SH-SY5Y (cell line): ENCODE results near the gene ESRRB.

Experiments used
- GATA2 ChIP-seq: IDR thresholded peaks from 2 replicates; pipeline ENCODE4 v1.6.1; 2011; ENCODE audit warnings: mild to moderate bottlenecking, low read depth, low read length
- GATA3 ChIP-seq: IDR thresholded peaks from 2 replicates; pipeline ENCODE4 v1.6.1; 2011; ENCODE audit warnings: low read depth, mild to moderate bottlenecking, low read length, moderate library complexity

- TF ChIP-seq GATA2 (no peak), GATA3 (no peak)
Observed at GRCh38 chr14:76499399-76499798, 123.5 kb downstream of the ESRRB start.
